ENCODE results near the gene NCDN.

DNA sequence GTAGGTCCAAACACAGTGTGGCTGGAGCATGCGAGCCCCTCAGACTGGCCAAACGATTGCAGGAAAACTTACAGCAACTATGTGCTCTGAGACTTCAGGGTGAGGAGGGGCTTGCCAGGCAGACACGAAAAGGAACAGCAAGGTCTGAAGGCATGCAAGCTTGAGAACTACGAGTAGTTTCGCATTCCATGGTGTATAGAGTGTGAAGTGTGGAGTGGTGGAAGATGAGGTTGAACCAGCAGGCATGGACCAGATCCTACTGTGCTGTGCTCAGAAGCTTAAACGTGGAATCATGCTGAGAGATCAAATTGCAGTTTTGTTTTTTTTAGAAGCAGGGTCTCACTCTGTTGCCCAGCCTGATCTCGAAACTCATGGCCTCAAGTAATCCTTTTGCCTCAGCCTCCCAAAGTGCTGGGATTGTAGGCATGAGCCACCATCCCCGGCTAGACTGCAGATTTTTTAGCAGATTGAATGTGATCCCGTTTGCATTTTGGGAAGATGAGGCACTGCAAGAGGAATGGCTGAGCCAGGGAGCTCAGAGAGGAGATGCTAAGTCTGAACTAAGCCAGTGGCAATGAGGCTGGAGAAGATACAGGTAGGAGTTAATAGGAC is 10.5 kb downstream of the NCDN start:
- TF ChIP-seq, protein P1, sequence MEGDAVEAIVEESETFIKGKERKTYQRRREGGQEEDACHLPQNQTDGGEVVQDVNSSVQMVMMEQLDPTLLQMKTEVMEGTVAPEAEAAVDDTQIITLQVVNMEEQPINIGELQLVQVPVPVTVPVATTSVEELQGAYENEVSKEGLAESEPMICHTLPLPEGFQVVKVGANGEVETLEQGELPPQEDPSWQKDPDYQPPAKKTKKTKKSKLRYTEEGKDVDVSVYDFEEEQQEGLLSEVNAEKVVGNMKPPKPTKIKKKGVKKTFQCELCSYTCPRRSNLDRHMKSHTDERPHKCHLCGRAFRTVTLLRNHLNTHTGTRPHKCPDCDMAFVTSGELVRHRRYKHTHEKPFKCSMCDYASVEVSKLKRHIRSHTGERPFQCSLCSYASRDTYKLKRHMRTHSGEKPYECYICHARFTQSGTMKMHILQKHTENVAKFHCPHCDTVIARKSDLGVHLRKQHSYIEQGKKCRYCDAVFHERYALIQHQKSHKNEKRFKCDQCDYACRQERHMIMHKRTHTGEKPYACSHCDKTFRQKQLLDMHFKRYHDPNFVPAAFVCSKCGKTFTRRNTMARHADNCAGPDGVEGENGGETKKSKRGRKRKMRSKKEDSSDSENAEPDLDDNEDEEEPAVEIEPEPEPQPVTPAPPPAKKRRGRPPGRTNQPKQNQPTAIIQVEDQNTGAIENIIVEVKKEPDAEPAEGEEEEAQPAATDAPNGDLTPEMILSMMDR (IDR thresholded peaks at IDR 0.05; ENCODE audit: control extremely low read depth in 1 of 3, insufficient read depth in 1 of 3, low read depth in 1 of 3, low read length in 3 of 3): no peak
- TF ChIP-seq MAX (IDR thresholded peaks at IDR 0.05) (no peak), JUN (IDR thresholded peaks at IDR 0.05; ENCODE audit: low read depth, low read length) (no peak), SP1 (IDR thresholded peaks at IDR 0.05; ENCODE audit: low read depth, low read length) (no peak), POLR2AphosphoS5 (IDR thresholded peaks at IDR 0.05; ENCODE audit: low read depth, low read length) (no peak), RNF2 (IDR thresholded peaks at IDR 0.05; ENCODE audit: borderline replicate concordance, low read depth, low read length, missing control alignments, poor library complexity, severe bottlenecking) (no peak), BCL11A (IDR thresholded peaks at IDR 0.05; ENCODE audit: low read depth in 2 of 2, low read length in 2 of 2) (no peak), RXRA (IDR thresholded peaks at IDR 0.05; ENCODE audit: insufficient read depth, low read depth, low read length) (no peak), RBBP5 (IDR thresholded peaks at IDR 0.05; ENCODE audit: borderline replicate concordance, low read depth, low read length) (no peak), GTF2F1 (IDR thresholded peaks at IDR 0.05; ENCODE audit: borderline replicate concordance, low read depth, low read length) (no peak), POLR2A (IDR thresholded peaks at IDR 0.05; ENCODE audit: control extremely low read depth in 1 of 2, low read depth in 2 of 2, low read length in 2 of 2) (no peak), JUND (IDR thresholded peaks at IDR 0.05; ENCODE audit: low read length) (no peak), CEBPB (IDR thresholded peaks at IDR 0.05; ENCODE audit: low read depth, low read length) (no peak), GABPA (IDR thresholded peaks at IDR 0.05; ENCODE audit: borderline replicate concordance, insufficient read depth, low read length) (no peak)

All from H1 (cell line).